GM18907 (cell line): ENCODE data around the gene KCTD2.
"Not testable (repeated sequence)": the region's sequence is repeated elsewhere in the genome, so short reads cannot be mapped to it uniquely, and the experiment has no call there.

Experiments used
- ATAC-seq: cut with Tn5 transposase; IDR thresholded peaks from one replicate; pipeline ENCODE4 v1.9.1; 2021; ENCODE audit warnings: mild to moderate bottlenecking, moderate library complexity; ENCODE audit not compliant: unreplicated experiment

KCTD2 gene

GRCh38 chr17:75019710-75020109, 27.3 kb upstream of the KCTD2 start:
- ATAC-seq = no peak

- no peak for ATAC-seq
Observed at GRCh38 chr17:75020331-75021110, 26.5 kb upstream of the KCTD2 start.

GRCh38 chr17:75024686-75025397, 22.2 kb upstream of the KCTD2 start:
- ATAC-seq = no peak

- not testable (repeated sequence) for ATAC-seq
Observed at GRCh38 chr17:75025398-75025734, 21.7 kb upstream of the KCTD2 start.

GRCh38 chr17:75026650-75027049, 20.4 kb upstream of the KCTD2 start:
- not testable (repeated sequence) for ATAC-seq

GRCh38 chr17:75030161-75030560, 16.9 kb upstream of the KCTD2 start:
- no peak for ATAC-seq

- ATAC-seq = no peak
Observed at GRCh38 chr17:75031972-75032719, 14.9 kb upstream of the KCTD2 start.

GRCh38 chr17:75032720-75033280, 14.2 kb upstream of the KCTD2 start:
- no peak for ATAC-seq

GRCh38 chr17:75033346-75034235, 13.4 kb upstream of the KCTD2 start:
- peak; percentile 64 for ATAC-seq

GRCh38 chr17:75034236-75034908, 12.7 kb upstream of the KCTD2 start:
- peak; percentile 56 for ATAC-seq

- ATAC-seq = no peak
Observed at GRCh38 chr17:75036643-75037268, 10.3 kb upstream of the KCTD2 start.

GRCh38 chr17:75039238-75039637, 7.8 kb upstream of the KCTD2 start:
- no peak for ATAC-seq

GRCh38 chr17:75041656-75042280, 5.3 kb upstream of the KCTD2 start:
- ATAC-seq = no peak

- not testable (repeated sequence) for ATAC-seq
Observed at GRCh38 chr17:75043789-75044188, 3.2 kb upstream of the KCTD2 start.

GRCh38 chr17:75044716-75045115, 2.3 kb upstream of the KCTD2 start:
- ATAC-seq = no peak

GRCh38 chr17:75045946-75046406, 1.0 kb upstream of the KCTD2 start:
- not testable (repeated sequence) for ATAC-seq

- peak; percentile 28 for ATAC-seq
Observed at GRCh38 chr17:75047398-75048098, 523 bp downstream of the KCTD2 start.

- no peak for ATAC-seq
Observed at GRCh38 chr17:75048249-75048878, 1.3 kb downstream of the KCTD2 start.
